Adipocyte (in vitro differentiated cells): ENCODE measurements around the gene MTUS2.

Experiments
- DNase-seq: peaks from one replicate; pipeline ENCODE4 v3.0.0-alpha.2; 2015; ENCODE audit warnings: low read depth
- H3K27me3 ChIP-seq: replicated peaks from 2 replicates; pipeline ENCODE4 v1.7.0; 2013; ENCODE audit warnings: mild to moderate bottlenecking, low read length, moderate library complexity; ENCODE audit not compliant: control insufficient read depth, insufficient read depth
- H3K36me3 ChIP-seq: 2 replicates; pipeline ENCODE4 v1.7.0; 2013; ENCODE audit warnings: low read length, mild to moderate bottlenecking, moderate library complexity; ENCODE audit not compliant: control insufficient read depth, insufficient read depth, severe bottlenecking
- H3K4me1 ChIP-seq: 2 replicates; pipeline ENCODE4 v1.7.0; 2013; ENCODE audit warnings: mild to moderate bottlenecking, low read length, moderate library complexity; ENCODE audit not compliant: control insufficient read depth, insufficient read depth
- H3K4me3 ChIP-seq: 2 replicates; pipeline ENCODE4 v1.7.0; 2013; ENCODE audit warnings: mild to moderate bottlenecking, low read length, moderate library complexity
- H3K9ac ChIP-seq: 2 replicates; pipeline ENCODE4 v1.7.0; 2013; ENCODE audit warnings: mild to moderate bottlenecking, low read length, moderate library complexity
- H3K9me3 ChIP-seq: 2 replicates; pipeline ENCODE4 v1.7.0; 2013; ENCODE audit warnings: mild to moderate bottlenecking, low read length, moderate library complexity; ENCODE audit not compliant: control insufficient read depth

Gene MTUS2

DNA sequence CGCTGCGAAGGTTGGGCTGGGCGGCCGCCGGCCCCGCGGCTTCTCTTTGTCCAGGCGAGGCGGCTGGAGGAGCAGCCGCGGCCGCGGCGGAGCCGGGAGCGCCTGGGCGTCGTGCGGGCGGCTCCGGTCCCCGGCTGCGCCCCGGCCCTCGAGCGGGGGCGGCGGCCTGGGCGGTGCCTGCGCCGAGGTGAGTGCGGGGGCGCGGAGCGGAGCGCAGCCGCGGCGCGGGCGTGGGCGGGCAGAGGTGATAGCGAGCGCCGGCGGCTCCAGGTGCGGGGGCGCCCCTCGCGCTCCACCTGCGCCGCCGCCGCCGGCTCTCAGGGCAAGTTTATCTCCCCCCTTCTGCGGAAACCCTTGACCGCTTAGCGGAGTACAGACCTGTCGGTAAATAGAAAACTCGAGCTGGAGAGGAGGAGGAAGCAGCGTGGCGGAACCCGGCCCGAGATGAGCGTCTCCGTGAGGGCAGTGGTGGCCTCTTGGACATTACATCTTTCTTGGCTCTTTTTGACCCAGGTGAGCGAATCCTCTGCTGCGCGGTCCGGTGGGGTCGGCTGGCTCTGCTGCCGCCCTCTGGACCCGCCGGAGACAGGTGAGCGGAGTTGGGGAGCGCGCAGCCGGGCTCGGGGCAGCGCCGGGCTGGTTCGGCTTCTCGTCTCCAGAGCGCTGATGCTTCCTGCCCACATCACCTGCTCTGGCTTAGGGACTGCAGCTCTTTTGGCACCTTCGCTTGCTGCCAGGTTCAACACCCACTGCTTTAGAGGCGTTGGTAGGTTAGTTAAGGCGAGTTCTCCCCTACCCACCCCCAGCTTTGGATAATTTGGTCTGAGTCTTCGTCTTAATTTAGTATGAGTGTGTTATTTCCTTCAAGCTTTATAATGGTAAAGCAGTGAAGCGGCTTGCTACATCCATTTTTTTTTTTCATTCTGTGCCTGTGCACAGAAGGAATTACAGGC, at the start of gene MTUS2:
Gene MTUS2 (plus strand): TSS at position 241 of the 953 bp plus-strand sequence.
- peak; percentile 19 for DNase-seq
- Histone ChIP-seq H3K27me3 (peaks cover 39% of the 10 kb centered on the region), H3K4me1 (peaks cover 10% of the 10 kb centered on the region), H3K9me3 (peaks cover 6% of the 10 kb centered on the region), H3K9ac (no peak within 1 kb of the TSS), H3K36me3 (no peaks in the 10 kb centered on the region), H3K4me3 (peak within 1 kb of the TSS; percentile 47)

DNA sequence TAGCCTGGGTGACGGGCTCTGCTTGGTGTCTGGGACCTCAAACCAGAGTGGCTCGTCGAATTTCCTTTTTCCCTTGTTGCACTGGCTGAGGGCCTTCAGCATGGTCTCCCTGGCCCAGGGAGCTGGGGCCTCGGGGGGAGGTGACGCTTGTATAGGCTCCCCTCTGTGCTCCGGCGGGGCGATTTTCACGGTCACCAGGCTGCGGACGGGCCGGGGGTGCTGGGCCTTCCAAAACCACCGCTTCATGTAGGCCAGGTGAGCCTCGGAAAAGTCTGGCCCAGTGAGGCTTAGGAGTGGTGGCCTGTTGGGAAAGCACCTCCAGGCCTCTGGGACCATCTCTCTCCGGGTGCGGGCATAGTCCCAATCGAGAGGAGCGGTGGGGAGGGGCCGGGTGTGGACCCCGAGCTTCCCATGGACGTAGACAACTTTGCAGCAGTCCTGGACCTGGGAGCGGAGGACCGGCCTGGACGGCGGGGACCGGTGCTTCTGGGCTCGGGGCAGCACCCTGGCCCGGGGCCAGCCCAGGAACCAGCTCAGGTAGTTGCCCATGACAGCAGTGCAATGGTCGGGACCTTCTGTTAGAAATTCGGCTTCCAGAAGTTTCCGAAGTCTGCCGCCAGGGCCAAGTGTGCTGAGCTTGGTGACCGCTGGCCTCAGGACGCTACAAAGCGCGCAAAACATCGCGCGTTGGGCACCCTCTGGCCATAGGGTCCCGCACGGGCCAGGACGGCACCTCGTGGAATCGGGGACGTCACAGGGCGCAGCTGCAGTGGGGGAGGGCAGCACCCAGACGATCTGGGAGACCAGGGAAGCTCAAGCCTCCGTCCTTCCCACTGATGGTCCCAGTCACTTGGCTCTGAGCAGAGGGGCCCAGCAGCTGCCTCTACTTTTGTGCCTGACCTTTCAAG, 41.6 kb upstream of the MTUS2 start:
- H3K9me3 ChIP-seq: peaks cover 2% of the 10 kb centered on the region
- H3K9ac ChIP-seq: no peak overlapping the region
- H3K4me3 ChIP-seq: no peak overlapping the region
- no peaks in the 10 kb centered on the region for H3K36me3 ChIP-seq
- DNase-seq: no peak
- H3K4me1 ChIP-seq: no peaks in the 10 kb centered on the region
- no peaks in the 10 kb centered on the region for H3K27me3 ChIP-seq

DNA sequence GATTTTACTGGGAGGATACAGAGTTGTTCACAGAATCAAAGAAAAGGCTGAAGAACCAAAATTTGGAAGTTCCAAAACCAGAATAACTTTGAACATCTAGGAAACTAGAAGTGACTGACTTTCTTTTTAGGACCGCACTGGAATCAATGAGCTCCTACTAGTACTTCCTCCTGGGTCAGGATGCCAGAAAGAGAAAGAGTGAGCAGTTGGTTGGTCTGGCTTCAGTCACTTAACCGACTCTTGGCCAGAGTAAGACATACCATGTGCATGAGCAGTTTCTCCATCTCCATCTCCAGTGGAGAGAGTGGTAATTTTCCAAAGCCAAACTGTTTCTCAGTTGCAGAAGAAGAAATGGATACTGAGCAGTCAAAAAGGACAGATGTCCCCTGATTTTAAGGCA, 27.1 kb upstream of the MTUS2 start:
- peaks cover 6% of the 10 kb centered on the region for H3K27me3 ChIP-seq
- H3K4me1 ChIP-seq: peaks cover 4% of the 10 kb centered on the region
- no peak overlapping the region for H3K9ac ChIP-seq
- no peak overlapping the region for H3K4me3 ChIP-seq
- peak; percentile 81 for DNase-seq
- no peaks in the 10 kb centered on the region for H3K36me3 ChIP-seq
- no peaks in the 10 kb centered on the region for H3K9me3 ChIP-seq

DNA sequence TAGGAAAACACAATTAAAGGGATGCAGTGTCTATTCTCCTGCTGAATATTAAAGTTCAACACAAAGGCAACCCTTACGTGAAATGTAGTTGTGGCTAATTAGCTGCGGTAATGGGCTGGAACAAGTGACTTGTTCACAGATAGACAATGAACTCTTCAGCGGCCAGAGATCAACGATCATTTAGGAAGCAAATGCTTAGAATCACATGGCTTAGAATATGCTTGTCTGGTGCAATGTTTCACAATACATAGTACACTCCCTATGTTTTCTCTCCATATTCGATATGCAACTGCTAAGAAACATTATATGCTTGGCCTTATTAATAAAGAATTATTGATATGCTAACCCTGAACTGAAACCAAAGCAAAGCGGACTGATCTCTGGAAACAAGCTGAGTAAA, 25.7 kb upstream of the MTUS2 start:
- Histone ChIP-seq H3K4me1 (peaks cover 4% of the 10 kb centered on the region), H3K9ac (no peak overlapping the region), H3K9me3 (no peaks in the 10 kb centered on the region), H3K4me3 (no peak overlapping the region), H3K36me3 (no peaks in the 10 kb centered on the region), H3K27me3 (peaks cover 5% of the 10 kb centered on the region)
- DNase-seq: no peak

DNA sequence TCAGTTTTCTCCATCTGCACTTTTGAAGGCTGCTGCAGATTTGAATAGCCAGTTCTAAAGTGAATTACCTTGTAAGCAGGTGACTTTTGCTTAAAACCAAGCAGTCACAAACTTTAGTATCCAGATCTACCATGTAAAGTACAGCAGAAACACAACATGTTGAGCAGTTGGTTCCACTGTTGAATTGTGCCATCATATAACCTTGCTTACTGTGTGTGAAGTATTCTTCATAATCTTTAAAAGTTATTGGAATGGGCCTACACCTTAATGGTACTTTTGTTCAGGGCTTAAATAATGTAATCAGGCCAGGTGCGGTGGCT, 23.2 kb upstream of the MTUS2 start:
- H3K9ac ChIP-seq: no peak overlapping the region
- no peak for DNase-seq
- H3K9me3 ChIP-seq: no peaks in the 10 kb centered on the region
- H3K4me1 ChIP-seq: peaks cover 4% of the 10 kb centered on the region
- no peaks in the 10 kb centered on the region for H3K36me3 ChIP-seq
- peaks cover 10% of the 10 kb centered on the region for H3K27me3 ChIP-seq
- no peak overlapping the region for H3K4me3 ChIP-seq

DNA sequence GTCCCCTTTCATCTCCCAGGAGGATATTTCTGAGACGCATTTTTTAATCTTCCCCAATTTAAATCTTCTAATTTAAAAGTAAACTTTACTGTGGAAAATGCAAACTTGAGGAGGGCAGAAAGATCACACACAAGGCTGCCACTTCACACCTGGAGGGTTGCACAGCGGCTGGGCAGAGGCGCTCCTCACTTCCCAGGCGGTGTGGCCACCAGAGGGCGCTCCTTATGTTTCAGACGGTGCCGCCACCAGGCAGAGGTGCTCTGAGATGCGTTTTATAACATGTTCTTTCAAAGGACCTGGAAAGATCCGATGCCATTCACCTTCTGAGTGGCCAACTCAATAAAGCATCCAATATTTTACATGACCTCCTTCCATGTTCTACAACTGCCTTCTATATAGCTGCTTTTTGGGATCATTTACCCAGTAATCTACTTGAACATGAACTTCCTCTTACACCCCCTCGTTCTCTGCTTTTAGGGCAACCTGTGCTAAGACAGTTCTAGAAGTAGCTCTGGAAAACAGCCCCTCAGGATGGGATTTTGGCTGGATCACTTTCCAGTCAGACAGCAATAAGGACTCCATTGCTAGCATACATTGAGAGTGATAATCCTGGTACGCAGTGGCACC, 14.8 kb upstream of the MTUS2 start:
- H3K27me3 ChIP-seq: peaks cover 22% of the 10 kb centered on the region
- no peak overlapping the region for H3K9ac ChIP-seq
- no peaks in the 10 kb centered on the region for H3K4me1 ChIP-seq
- peaks cover 7% of the 10 kb centered on the region for H3K9me3 ChIP-seq
- no peak overlapping the region for H3K4me3 ChIP-seq
- DNase-seq: no peak
- no peaks in the 10 kb centered on the region for H3K36me3 ChIP-seq

DNA sequence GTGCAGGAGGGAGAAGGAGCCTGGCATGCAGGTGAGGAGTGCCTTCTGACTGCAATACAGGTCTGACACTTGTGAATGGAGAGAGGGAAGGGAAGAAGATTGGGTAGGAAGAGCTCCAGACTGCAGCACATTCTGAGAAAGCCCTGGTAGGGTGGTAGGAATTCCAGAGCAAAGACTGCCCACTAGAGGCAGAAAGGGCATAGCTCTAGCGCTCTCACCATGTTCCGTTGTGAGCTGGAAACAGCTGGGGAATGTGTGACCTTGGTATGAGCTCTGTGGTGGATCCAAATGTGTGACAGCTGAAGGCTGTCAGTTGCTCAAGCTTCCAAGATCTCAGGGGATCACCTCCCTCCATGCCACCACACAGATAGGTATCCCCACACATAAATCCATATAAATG, 2.9 kb upstream of the MTUS2 start:
- Histone ChIP-seq H3K9ac (no peak overlapping the region), H3K36me3 (no peaks in the 10 kb centered on the region), H3K9me3 (no peaks in the 10 kb centered on the region), H3K27me3 (peaks cover 31% of the 10 kb centered on the region), H3K4me3 (no peak overlapping the region), H3K4me1 (peaks cover 10% of the 10 kb centered on the region)
- DNase-seq: no peak

DNA sequence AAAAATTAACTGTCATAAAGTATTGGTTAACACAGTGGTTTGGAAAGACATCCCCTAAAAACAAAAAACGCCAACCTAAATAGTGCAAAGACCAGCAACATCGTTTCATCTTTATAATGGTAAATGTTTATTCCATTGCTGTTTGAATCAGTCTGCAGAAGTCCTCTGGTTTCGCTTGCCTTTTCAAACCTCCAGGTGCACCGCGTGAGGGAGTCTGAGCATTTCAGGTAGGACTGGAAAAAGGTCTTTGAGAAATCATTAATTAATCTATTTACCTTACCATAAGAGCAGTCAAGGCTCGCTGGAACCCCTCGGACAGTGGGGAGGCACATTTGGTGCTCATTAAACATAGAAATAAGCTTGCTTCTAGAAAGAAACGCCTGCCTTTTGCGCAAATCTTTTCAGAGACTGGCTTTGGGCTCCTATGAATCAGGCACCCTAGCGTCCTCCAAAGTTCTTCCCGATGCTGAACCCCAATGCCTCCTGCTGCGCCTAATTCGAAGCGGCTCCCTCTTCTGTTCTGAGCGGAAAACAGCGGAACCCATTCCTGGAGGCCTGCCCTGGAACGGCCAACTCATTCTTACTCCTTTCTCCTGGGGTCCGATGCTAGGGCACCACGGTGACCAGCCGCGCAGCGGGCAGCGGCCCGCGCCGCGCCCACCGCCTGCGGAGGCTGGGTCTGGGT, 951 bp upstream of the MTUS2 start:
- Histone ChIP-seq H3K36me3 (no peaks in the 10 kb centered on the region), H3K9me3 (peaks cover 6% of the 10 kb centered on the region), H3K27me3 (peaks cover 42% of the 10 kb centered on the region), H3K4me1 (peaks cover 10% of the 10 kb centered on the region), H3K9ac (no peak overlapping the region), H3K4me3 (peak overlapping the region; percentile 47)
- DNase-seq: peak; percentile 47

DNA sequence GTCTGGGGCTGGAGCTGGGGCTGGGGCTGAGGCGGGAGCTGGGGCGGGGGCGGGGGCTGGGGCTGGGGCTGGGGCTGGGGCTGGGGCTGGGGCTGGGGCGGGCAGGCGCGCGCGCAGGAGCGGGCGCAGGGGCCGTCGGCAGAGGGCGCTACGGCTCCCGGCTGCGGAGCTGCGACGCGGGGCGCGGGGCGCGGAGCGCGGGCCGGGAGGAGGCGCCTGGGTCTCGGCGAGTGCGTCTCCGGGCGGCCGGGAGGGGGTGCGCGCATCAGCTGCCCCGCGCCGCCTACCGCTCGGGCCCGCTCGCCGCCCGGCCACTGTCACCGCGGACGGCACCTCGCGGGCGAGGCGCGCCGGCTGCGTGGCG, 422 bp upstream of the MTUS2 start:
- H3K36me3 ChIP-seq: no peaks in the 10 kb centered on the region
- H3K27me3 ChIP-seq: peaks cover 39% of the 10 kb centered on the region
- H3K9me3 ChIP-seq: peaks cover 6% of the 10 kb centered on the region
- H3K4me1 ChIP-seq: peaks cover 10% of the 10 kb centered on the region
- DNase-seq: peak; percentile 82
- H3K4me3 ChIP-seq: no peak overlapping the region
- no peak overlapping the region for H3K9ac ChIP-seq

DNA sequence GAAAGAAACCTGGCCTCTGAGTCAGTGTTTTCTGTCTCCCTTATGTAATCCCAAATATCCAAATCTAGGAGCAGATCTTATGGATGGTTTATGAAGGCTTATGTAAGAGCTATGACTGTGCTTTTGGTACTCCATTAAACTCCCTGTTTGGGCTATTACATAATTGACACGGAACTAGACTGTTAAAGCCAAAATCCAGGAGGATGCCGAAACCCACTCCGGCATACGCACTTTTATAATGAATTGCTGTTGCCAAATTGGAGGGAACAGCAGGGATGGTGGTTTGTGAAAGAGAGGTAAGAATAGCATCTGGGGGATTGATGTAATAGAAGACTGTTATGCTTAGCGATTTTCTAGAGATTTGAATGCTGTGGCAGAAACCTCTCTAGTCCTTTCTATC, 2.0 kb downstream of the MTUS2 start:
- no peak for DNase-seq
- Histone ChIP-seq H3K4me1 (peaks cover 10% of the 10 kb centered on the region), H3K9ac (no peak overlapping the region), H3K27me3 (peaks cover 37% of the 10 kb centered on the region), H3K36me3 (no peaks in the 10 kb centered on the region), H3K9me3 (peaks cover 14% of the 10 kb centered on the region), H3K4me3 (no peak overlapping the region)
